G401.6 (cell line): ENCODE results near the gene SSTR3.
"Not testable (repeated sequence)": the region's sequence is repeated elsewhere in the genome, so short reads cannot be mapped to it uniquely, and the experiment has no call there.

Source experiments
- FAIRE-seq: peaks from 2 replicates; lab custom pipeline; 2012; peaks lifted over from hg19 to GRCh38; lab: Jason Lieb, UNC

SSTR3 gene

DNA sequence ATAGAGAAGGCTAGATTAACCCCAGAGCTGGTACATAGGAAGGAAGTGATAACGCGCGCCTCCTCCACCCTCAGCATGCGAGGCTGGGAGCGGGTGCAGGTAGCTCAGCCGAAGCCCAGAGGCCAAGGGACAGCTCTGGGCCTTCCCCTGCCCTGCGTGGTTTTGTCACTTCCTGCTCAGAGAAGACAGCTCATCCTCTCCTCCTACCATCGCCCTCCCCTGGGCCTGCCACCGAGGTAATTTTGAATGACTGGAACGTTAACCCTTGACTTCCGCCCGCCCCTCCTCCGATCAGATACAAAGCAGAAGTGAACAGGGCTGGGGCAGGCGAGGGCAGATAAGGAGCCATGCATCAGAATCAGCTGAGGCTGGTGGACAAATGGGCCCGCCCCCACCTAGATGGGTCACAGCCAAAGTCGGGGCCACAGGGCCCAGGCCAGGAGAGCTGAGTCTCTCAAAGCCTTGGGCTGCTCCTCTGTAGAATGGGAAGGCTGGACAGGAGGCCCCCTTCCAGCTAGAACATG, 30.2 kb upstream of the SSTR3 start:
- no peak for FAIRE-seq

GRCh38 chr22:37241351-37242142, 29.3 kb upstream of the SSTR3 start:
- FAIRE-seq = no peak

DNA sequence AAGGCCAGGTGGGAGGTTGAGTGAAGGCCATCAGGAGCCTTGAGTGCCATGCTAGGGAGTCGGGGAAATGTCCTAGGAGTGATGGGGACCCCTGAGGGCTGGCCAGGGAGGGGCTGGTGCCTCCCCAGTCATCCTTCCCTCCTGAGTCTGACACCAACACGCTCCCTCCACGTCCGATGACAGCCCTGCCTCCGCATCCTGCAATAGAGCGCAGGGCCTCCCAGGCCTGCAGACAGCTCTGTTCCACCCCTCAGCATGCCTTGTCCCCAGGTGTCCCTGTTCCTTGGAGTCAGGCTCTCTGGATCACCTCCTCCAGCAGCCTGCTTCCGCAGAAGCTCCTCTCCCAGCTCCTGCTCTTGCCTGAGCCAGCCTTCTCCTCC, 28.7 kb upstream of the SSTR3 start:
- FAIRE-seq = no peak

GRCh38 chr22:37240240-37240940, 28.1 kb upstream of the SSTR3 start:
- FAIRE-seq = no peak

DNA sequence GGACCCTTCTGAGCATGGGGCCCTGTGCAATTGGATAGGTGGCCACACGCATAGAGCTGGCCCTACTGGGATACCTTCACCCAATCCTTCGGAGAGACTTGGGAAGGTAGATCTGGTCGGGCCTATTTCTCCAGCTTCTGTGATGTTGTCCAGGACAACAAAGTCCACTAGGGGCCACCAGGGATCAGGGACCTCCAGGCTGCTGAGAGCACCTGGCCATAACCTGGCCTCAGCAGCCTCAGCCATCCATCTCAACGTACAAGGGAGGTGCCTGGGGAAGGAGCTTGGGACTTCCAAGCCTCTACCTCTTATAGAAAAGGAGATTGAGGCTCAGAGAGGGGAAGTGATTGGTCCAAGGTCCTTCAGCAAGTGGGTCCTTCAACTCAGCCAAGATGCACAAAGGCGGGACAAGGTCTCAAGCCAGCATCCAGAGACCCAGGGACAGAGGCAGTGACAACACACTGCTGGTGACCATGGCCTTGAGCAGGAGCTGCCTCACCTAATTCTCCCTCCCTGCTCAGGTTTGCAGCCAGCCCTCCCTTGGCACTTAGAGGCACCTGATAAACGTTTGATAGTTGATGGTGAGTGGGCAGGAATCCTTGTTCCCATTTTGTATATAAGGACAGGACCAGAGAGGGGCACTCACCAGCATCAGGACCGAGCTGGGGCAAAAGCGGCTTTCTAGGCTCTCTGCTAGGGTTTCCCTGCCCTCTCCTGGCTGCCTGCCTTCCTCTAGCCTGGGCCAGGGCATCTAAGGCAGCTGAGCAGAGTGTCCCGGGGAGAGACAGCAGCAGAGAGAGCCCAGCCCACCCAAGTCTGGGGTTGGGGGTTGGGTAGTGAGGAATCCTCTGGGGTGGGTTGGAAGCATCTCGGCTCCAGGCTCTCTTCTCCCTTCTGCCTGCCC, 27.3 kb upstream of the SSTR3 start:
- no peak for FAIRE-seq

GRCh38 chr22:37237371-37238268, 25.3 kb upstream of the SSTR3 start:
- FAIRE-seq = no peak

- no peak for FAIRE-seq
Observed at GRCh38 chr22:37235897-37236607, 23.8 kb upstream of the SSTR3 start.

GRCh38 chr22:37234736-37235711, 22.7 kb upstream of the SSTR3 start:
- no peak for FAIRE-seq

DNA sequence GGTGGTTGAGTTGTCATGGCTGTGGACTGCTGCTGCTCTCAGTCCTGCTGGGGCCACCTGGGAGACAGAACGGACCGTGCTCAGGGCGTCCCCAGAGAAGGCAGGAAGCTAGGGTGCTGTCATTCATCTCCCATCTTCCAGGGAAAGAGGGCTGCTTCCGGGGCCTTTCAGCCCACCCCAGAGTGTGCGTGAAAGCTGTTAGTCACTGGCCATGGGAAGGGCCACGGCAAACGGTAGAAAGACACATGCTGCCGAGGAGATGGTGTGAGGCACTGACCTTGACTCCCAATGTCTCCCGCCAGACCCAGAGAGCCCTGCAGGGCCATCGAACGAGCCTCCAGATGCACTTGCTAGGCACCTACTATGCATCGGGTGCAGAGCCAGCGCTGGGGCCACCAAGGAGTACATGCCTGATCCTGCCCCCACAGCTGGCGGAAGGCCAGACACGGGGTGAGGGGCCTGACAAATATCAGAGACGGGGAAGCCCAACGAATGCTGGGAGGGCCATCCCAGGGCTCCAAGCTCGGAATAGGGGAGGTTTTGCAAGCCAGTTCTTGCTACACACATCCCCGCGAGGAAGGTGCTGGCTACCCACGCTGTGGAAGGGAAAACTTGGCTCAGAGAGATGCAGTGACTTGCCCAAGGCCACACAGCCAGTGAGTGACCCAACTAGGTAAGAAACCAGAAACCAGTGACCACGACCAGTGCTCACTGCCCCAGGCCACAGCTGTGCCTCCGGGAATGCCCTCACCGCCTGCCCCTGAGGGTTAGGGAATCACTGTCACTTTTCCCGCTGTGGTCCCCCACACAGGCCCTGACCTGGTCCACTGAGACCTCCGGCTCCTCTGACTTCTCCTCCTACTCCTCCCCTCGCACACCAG, 21.7 kb upstream of the SSTR3 start:
- FAIRE-seq = no peak

DNA sequence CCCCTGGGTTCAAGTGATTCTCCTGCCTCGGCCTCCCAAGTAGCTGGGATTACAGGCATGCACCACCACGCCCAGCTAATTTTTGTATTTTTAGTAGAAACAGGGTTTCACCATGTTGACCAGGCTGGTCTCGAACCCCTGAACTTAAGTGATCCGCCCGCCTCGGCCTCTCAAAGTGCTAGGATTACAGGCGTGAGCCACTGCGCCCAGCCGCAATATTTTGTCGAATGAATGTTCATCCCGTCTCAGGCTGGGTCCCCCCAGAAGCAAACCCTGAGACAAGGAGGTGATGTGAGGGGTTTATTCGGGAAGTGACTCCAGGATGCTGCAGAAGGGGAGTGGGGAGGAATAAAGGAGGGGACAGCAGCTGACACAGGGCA, 21.1 kb upstream of the SSTR3 start:
- FAIRE-seq = not testable (repeated sequence)

- FAIRE-seq = no peak
Observed at GRCh38 chr22:37232140-37232998, 20.1 kb upstream of the SSTR3 start.

DNA sequence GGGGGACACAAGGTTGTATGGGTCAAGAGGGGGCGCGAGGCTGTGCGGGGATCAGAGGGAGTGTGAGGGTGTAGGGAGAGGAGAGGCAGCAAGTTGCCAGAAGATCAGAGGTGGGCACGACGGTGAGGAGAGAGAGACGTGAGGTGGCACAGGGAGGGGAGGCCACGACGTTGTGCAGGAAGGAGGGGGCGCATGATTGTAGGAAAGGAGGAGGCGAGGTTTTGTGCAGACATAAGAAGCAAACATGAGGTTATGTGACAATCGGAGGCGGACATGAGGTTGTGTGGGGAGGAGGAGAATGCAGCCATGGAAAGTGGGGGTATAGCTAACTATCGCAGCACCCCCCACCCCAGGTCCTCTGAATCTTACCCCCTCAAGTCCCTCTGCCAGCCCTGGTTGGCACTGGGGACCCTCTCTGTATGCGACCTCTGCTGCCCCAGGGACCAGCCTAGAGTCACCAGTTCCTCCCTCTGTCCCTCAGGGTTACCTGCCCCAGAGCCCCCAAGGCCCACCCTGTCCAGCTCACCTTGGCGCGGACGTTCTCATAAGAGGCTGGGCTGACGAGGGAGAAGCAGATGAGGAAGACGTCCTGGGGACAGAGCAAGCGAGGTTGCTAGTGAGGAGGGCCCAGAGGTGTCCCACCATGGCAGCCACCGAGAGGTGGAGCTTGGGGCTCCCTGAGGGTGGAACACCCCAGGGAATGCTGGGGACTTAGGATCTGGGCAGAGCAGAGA, 19.3 kb upstream of the SSTR3 start:
- no peak for FAIRE-seq

- no peak for FAIRE-seq
Observed at GRCh38 chr22:37230673-37231405, 18.6 kb upstream of the SSTR3 start.

GRCh38 chr22:37229805-37230672, 17.8 kb upstream of the SSTR3 start:
- FAIRE-seq = no peak
